Activated effector memory CD4-positive, alpha-beta T cell treated with Interleukin-2 at 50 U/mL for 16 hours (primary cell): ENCODE data around the gene ADARB1.

Experiments used
- DNase-seq: peaks from one replicate; pipeline ENCODE4 v3.0.0-alpha.2; 2020

ADARB1 gene

GRCh38 chr21:45040157-45040711 lies 34.1 kb upstream of the ADARB1 start:
- DNase-seq = no peak

GRCh38 chr21:45040739-45041138 lies 33.6 kb upstream of the ADARB1 start:
- no peak for DNase-seq

- DNase-seq = no peak
Observed at GRCh38 chr21:45041351-45041805, 33.0 kb upstream of the ADARB1 start.

DNA sequence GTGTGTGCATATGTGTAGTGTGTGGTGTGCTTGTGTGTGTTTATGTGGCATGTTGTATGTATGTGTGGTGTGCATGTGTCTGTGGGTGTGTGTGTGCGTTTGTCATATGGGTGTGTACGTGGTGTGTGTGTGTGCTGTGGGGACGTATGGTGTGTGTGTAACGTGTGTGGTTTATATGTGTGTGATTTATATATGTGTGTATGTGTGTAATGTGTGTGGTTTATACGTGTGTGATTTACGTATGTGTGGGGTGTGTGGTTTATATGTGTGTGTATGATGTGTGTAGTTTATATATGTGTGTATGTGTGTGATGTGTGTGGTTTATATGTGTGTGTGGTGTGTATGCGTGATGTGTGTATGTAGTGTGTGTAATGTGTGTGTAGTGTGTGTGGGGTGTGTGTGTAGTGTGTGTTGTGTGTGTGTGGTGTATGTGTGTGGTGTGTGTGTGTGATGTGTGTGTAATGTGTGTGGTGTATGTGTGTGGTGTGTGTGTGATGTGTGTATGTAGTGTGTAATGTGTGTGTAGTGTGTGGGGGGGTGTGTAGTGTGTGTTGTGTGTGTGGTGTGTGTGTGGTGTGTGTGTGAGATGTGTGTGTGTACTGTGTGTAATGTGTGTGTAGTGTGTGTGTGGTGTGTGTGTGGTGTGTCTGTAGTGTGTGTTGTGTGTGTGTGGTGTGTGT lies 32.3 kb upstream of the ADARB1 start:
- DNase-seq = no peak

DNA sequence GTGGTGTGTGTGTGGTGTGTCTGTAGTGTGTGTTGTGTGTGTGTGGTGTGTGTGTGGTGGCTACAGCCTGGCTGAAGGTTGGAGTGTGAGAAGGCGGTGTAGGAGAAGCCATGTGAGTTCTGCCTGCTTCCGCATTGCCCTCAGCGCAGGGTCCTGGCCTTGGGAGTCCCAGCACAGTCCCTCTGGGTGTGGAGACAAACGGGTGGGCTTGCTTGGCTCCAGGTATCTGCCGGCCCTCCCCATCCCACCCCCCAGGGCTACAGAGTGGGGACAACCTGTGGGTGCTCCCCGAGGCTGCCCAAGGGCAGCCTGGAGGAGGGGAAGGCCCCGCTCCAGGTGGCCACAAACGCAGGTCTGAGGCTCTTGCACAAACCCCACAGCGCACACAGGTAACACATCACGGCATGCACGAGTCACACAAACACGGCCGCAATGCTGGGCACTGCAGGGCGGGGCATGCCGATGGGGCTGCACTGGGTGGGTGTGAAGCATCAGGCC lies 31.7 kb upstream of the ADARB1 start:
- DNase-seq = no peak

DNA sequence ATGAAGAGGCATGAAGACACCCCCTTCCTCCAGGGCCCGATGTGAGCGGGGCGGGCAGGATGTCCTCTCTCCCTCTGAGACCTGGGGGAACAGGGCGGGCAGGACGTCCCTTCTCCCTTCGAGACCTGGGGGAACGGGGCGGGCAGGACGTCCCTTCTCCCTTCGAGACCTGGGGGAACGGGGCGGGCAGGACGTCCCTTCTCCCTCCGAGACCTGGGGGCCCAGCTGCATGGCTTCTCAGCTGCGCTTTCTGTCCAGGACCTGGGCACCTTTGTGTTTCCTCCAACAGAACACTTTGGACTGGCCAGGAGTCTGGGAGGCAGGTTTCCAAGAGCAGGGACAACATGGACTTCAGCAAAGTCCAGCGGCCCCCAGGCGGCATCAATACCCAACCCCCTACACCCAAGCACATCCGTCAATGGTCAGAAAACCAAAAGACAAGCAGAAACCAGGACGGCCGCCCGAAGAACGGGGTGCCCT lies 30.8 kb upstream of the ADARB1 start:
- DNase-seq = no peak

GRCh38 chr21:45045481-45045880 lies 28.9 kb upstream of the ADARB1 start:
- no peak for DNase-seq

DNA sequence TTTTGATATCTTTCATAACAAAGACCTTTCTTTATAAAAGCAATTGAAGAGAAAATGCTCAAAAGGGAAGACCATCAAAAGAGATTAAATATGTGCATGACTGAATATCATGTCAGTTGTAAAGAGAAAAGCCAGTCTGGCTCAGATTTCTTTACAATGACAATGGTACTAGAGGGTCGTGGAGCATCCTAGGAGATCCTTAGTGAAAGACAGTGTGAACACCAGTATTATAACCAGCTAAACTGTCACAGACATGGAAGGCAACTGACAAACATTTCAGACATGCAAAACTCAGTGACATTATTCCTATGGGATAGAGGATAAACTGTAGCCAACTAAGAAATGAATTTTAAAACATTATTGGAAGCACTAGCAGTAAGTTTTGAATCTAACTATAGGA lies 27.1 kb upstream of the ADARB1 start:
- DNase-seq = no peak

- DNase-seq = no peak
Observed at GRCh38 chr21:45048026-45048698, 26.2 kb upstream of the ADARB1 start.

GRCh38 chr21:45048968-45049367 lies 25.4 kb upstream of the ADARB1 start:
- no peak for DNase-seq

DNA sequence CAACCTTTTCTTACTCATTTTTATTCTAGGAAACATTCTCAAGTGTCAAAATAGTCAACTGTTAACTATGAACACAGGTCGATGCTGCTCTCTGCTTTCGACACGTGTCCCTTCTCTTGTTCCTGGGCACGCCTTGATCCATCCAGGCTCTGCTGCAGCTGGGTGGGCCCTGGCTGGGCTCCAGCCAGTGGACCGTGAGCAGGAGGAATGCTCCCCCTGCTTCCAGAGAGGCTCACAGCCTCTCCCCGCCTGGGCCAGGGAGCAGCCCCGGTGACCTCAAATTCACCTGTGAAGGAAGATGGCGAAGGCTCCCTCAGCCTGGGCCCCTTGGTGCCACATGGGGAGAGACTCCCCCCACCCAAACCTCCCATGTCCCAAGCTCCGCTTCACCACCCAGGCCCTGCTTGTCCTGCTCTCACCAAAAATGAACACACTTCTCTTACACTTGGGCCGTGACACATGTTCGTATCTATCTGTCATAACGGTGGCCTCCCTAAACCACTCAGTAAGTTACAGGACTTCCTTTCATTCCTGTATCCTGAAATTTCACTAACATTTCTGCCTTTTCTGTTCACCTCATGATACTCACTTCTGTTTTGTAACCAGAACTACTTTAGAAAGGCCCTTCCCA lies 24.6 kb upstream of the ADARB1 start:
- no peak for DNase-seq

- DNase-seq = no peak
Observed at GRCh38 chr21:45050345-45050796, 24.0 kb upstream of the ADARB1 start.

- DNase-seq = no peak
Observed at GRCh38 chr21:45050797-45051489, 23.4 kb upstream of the ADARB1 start.

- DNase-seq = no peak
Observed at GRCh38 chr21:45051580-45052434, 22.6 kb upstream of the ADARB1 start.

GRCh38 chr21:45052960-45053359 lies 21.4 kb upstream of the ADARB1 start:
- no peak for DNase-seq

GRCh38 chr21:45053561-45054226 lies 20.7 kb upstream of the ADARB1 start:
- DNase-seq = no peak

DNA sequence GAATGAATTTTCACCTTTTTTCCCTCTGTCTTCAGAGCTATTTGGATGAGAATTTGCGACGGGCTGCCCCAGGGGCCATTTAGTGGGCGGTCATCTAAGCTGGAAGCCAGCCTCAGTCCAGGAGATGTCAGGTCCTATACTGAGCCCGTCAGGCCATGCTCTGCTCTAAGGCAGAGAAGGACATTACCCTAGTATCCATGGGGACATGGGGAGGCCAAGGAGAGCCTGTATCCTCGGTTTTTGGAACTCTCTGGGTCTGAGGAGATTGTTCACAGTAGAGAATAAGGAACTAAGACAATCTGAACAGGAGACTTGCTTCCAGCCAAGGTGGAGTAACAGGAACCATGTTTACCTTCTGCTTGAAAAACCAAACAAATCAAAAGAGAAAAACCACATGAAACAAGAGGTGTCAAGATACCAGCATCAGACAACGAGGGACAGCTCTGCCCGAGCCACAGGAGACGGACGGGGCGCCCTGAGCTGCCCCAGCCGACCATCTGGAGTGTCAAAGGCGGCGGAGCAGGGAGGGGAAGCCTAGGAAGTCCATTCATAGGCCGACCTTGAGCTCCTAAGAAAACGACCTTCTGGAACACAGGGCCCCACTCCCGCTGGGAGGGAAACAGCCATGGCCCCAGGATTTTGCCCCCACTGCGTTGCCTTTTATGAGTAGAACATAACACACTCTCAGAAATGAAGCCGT lies 20.0 kb upstream of the ADARB1 start:
- no peak for DNase-seq

GRCh38 chr21:45054927-45055612 lies 19.3 kb upstream of the ADARB1 start:
- DNase-seq = no peak

DNA sequence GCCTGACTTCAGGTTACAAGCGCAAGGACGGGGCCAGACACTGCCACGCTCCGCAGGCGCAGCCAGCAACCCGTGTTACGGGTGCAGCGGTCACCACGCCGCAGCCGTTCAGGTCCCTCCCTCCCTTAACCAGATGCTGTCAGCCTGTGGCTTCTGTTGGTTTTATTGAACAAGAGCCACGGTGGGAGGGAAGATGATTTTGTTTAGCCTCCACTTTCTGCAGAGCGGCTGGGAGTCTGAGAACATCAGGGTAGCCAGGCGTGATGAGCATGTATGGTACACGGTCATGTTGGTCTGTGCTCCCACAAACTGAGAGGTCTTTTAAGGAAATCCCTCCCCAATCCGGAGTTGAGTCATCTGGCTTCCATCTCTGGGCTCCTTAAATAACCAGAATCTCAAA lies 18.5 kb upstream of the ADARB1 start:
- no peak for DNase-seq
